Activated T-helper 1 cell treated with anti-CD3 and anti-CD28 coated beads, Interleukin-12 subunit alpha, Interleukin-12 subunit beta, Interleukin-2, Interleukin-4 antibody, amounts not matched to agents 30 ng/mL and 10 ng/mL and 1 ng/mL, durations not matched to agents 14 hours and 24 hours and 36 hours (primary cell): Measurements from ENCODE around the gene MYH10. TPM values are rescaled to one million over a fixed set of nuclear protein-coding genes. Genes with fewer than 3 reads are reported as not detected.

Experiments
- DNase-seq: peaks from one replicate; pipeline ENCODE4 v3.0.0; 2021; ENCODE audit warnings: low spot score
- H3K27ac Mint-ChIP-seq: one replicate; pipeline ENCODE4 v1.8.0; 2021; ENCODE audit warnings: mild to moderate bottlenecking, mixed read lengths
- H3K27me3 Mint-ChIP-seq: one replicate; pipeline ENCODE4 v1.8.0; 2022; ENCODE audit warnings: mild to moderate bottlenecking, moderate library complexity, mixed read lengths; ENCODE audit not compliant: insufficient read depth
- H3K36me3 Mint-ChIP-seq: one replicate; pipeline ENCODE4 v1.8.0; 2021; ENCODE audit warnings: low read depth, mixed read lengths
- H3K4me1 Mint-ChIP-seq: one replicate; pipeline ENCODE4 v1.8.0; 2021; ENCODE audit warnings: low read depth, mixed read lengths
- H3K4me3 Mint-ChIP-seq: one replicate; pipeline ENCODE4 v1.8.0; 2021; ENCODE audit warnings: mild to moderate bottlenecking, moderate library complexity, mixed read lengths
- H3K9me3 Mint-ChIP-seq: one replicate; pipeline ENCODE4 v1.8.0; 2021; ENCODE audit warnings: mixed read lengths
- intact Hi-C: fragments of 100-400 bp; cut with micrococcal nuclease; formaldehyde crosslinking; loops from one replicate; pipeline ENCODE4 v1.15.1; 2024
- total RNA-seq: library from RNA; stranded (reverse); gene quantifications from 2 replicates; pipeline ENCODE4 v1.2.3, GENCODE V29; 2022

MYH10 gene
- total RNA-seq: 13.2 and 15.3 TPM in 2 replicates

DNA sequence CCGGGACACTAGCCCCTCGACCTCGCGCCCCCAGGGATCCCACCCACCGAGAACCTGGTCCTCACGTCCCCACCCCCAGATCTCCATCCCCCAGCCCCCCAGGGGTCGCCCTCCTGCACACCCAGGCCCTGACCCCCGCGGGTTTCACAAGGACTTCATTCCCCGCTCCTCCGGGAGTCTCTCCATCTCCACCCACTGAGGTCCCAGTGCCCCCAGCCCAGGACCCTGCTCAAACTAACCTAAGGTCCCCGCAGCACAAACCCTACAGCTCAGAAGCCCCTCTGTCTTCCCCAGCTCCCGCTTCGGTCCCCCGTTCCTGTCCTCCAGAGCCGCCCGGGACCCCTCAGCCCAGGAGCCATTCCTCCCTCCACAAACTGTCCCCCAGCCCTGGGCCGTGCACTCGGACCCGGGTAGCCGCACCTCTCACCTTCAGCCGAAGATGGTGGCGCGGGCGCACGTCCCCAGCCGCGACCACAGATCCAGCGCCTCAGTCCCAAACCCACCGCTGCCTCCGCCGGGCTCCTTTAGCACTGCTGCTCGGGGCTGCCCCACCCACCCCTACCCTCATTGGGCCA is at the start of gene MYH10:
Gene MYH10 (minus strand): TSS at position 499 of the 575 bp plus-strand sequence. CDS start 7,479 bp downstream, outside the sequence.
- Mint-ChIP-seq H3K36me3 (no peaks in the 10 kb centered on the region), H3K27me3 (peaks cover 52% of the 10 kb centered on the region), H3K4me1 (peaks cover 18% of the 10 kb centered on the region), H3K9me3 (no peaks in the 10 kb centered on the region), H3K27ac (peak within 1 kb of the TSS; percentile 81), H3K4me3 (peak within 1 kb of the TSS; percentile 92)
- no peak for DNase-seq
- intact Hi-C loops: loop anchor here (1.0 to 2.0 kb wide), 3 partner anchors 195 to 390 kb away; partner anchors contain the start of genes NDEL1, NTN1 and RPL26

DNA sequence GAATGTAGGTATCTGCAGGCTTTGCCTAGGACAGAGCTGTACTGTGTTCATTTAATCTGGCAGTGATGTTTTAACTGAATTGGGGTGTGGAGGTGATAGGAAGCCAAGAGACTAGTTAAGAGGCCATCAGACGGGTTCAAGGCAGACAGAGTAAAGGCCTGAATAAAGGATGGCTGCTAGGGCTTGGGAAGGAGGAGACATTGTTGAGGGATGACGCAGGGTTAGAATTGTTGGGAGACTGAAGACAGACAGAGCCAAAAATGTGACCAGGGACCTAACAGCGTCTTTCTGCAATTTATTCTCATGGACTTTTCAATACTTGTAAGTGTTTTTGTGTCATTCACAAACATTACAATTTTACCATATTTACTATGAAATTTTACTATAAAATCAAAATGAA is 48.6 kb upstream of the MYH10 start:
- Mint-ChIP-seq H3K9me3 (no peaks in the 10 kb centered on the region), H3K4me1 (no peaks in the 10 kb centered on the region), H3K4me3 (no peak overlapping the region), H3K36me3 (no peaks in the 10 kb centered on the region), H3K27me3 (peaks cover 7% of the 10 kb centered on the region), H3K27ac (no peak overlapping the region)
- intact Hi-C loops: no loop called here
- no peak for DNase-seq

DNA sequence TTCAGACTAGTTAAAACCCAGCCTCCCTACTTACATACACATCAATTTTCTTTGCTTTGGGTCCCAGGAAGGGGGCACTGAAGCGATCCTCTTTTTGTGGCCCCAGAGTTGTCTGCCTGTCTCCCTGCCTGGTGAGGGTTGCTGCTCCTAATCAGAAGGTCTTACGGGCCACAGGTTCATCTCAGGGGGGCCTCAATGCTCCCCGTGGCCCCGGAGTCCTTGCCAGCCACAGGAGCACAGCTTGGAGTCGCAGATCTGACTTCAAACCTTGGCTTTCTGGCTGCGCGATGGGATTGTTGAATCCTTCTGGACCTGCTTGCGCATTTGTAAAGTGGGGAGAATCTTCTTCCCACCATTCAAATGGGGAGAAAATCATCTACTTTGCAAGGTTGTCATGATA is 44.8 kb upstream of the MYH10 start:
- no peak for DNase-seq
- no peak overlapping the region for H3K27ac Mint-ChIP-seq
- no peaks in the 10 kb centered on the region for H3K9me3 Mint-ChIP-seq
- no peaks in the 10 kb centered on the region for H3K4me1 Mint-ChIP-seq
- H3K27me3 Mint-ChIP-seq: peaks cover 7% of the 10 kb centered on the region
- intact Hi-C loops: no loop called here
- H3K4me3 Mint-ChIP-seq: no peak overlapping the region
- H3K36me3 Mint-ChIP-seq: no peaks in the 10 kb centered on the region

DNA sequence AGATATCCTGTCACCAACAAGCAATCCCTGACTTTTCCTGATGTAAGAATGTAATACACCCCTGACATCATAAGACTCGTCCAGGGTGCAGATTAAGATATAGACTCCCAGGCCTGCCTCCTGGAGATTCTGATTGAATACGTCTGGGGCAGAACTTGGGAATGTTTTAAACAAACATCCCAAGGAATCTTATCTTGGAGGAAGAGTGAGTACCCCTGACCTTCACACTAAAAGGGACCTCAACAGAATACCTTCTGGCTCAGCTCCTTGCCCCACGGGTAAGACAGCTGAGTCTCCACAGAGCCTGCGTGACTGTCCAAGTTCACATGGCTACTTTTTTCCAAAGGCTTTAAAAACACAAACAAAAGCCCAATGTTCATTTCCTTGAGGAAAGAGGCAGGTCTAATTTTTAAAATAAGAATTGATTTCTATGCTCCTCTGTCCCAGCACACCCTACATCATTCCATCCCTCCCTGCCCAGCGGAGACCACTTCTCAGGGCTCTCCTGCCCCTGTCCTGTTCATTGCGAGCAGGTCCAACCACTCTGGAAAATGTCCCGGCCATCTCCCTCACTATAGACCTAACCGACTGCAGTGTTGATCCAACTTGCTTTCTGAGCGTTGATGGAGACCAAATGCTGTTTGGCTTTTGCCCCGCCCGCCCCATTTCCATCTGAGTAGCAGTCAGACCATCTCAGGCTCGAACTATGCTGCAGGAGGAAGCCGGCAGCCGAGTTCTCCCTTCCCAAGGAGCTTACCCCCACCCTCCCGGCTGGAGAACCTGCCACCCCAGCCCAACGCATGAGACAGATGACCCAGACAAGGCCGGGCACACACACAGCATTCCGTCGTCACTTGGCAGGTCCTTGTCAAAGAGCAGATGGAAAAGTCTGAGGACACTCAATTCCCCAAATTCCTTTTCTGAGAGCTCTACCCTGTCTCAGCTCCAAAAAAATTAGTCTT is 44.1 kb upstream of the MYH10 start:
- no peak for DNase-seq
- Mint-ChIP-seq H3K27ac (no peak overlapping the region), H3K27me3 (peaks cover 7% of the 10 kb centered on the region), H3K36me3 (no peaks in the 10 kb centered on the region), H3K4me1 (no peaks in the 10 kb centered on the region), H3K4me3 (no peak overlapping the region), H3K9me3 (no peaks in the 10 kb centered on the region)
- intact Hi-C loops: no loop called here

DNA sequence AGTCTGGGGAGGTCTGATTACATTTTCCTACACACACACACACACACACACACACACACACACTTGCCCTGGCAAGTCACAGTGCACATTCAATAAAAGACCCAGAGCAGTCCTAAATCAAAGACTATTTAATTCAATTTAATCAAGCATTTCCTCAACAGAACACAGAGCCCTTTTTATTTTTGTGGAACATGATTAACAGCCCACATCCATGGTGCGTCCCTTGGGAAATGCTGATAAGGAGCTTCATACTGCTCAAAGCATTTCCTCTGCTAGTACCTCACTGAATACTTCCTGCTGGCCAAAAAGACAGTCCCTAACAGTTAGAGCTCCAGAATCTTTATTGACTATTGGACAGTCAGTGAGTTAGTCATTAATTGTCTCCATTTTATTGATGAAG is 43.1 kb upstream of the MYH10 start:
- H3K27ac Mint-ChIP-seq: no peak overlapping the region
- H3K4me3 Mint-ChIP-seq: no peak overlapping the region
- intact Hi-C loops: no loop called here
- peaks cover 2% of the 10 kb centered on the region for H3K27me3 Mint-ChIP-seq
- H3K4me1 Mint-ChIP-seq: no peaks in the 10 kb centered on the region
- no peaks in the 10 kb centered on the region for H3K36me3 Mint-ChIP-seq
- DNase-seq: no peak
- H3K9me3 Mint-ChIP-seq: no peaks in the 10 kb centered on the region

DNA sequence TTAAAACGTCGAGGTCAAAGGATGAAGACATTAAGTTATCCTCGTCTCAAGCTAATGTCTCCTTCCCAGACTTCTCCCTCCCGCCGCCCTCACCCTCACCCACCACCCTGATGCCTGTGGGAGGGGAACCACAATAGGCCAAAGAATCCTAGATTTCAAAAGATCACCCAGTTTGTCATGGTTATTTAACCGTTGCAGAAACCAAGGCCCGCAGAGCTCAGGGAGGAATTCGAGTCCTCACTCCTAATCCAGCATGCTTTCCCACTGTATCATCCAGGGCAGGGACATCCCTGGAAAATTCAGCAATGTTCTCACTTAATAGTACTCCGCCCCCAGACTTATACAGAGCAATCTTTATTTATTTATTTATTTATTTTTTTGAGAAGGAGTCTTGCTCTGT is 41.8 kb upstream of the MYH10 start:
- no peak for DNase-seq
- no peak overlapping the region for H3K4me3 Mint-ChIP-seq
- no peaks in the 10 kb centered on the region for H3K4me1 Mint-ChIP-seq
- H3K27me3 Mint-ChIP-seq: peaks cover 2% of the 10 kb centered on the region
- no peaks in the 10 kb centered on the region for H3K36me3 Mint-ChIP-seq
- intact Hi-C loops: no loop called here
- no peak overlapping the region for H3K27ac Mint-ChIP-seq
- H3K9me3 Mint-ChIP-seq: no peaks in the 10 kb centered on the region

DNA sequence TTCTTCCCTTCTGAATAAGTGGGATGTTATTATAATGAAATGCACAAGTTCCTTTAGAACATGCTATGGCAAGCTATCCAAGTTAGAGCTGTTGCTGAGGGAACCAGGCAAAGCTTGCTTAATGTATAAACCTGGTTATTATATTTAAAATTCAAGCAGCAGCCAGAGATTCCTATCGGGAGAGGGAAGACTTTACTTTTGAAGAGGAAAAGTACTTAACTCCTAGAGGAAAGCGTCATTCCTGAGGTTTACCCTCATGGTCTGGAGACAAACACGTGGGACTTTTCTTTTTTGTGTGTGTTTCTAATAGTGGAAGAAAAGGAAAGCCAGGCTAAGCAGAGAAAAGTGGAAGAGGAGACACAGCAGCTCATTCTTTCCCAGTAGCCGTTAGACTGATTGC is 39.9 kb upstream of the MYH10 start:
- H3K27ac Mint-ChIP-seq: no peak overlapping the region
- intact Hi-C loops: no loop called here
- H3K4me1 Mint-ChIP-seq: no peaks in the 10 kb centered on the region
- H3K36me3 Mint-ChIP-seq: no peaks in the 10 kb centered on the region
- peaks cover 4% of the 10 kb centered on the region for H3K27me3 Mint-ChIP-seq
- no peak for DNase-seq
- no peak overlapping the region for H3K4me3 Mint-ChIP-seq
- no peaks in the 10 kb centered on the region for H3K9me3 Mint-ChIP-seq

DNA sequence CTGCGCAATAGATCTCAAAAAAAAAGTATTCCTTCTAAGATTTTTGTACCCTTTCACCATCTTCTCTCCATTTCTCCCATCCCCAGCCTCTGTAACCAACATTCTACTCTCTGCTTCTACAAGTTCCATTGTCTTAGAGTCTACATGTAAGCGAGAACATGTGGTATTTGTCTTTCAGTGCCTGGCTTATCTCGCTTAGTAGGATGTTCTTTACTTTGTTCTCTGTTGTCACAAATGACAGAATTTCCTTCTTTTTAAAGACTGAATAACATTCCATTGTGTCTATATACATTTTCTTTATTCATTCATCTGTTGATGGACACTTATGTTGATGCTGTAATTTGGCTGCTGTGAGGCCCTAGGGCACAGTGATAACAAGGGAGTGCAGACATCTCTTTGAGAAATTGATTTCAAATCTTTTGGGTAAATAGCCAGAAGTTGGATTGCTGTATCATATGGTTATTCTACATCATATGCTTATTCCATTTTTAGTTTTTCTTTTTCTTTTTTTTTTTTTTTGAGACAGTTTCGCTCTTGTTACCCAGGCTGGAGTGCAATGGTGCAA is 37.7 kb upstream of the MYH10 start:
- peaks cover 2% of the 10 kb centered on the region for H3K27me3 Mint-ChIP-seq
- no peak for DNase-seq
- H3K4me3 Mint-ChIP-seq: no peak overlapping the region
- no peak overlapping the region for H3K27ac Mint-ChIP-seq
- no peaks in the 10 kb centered on the region for H3K9me3 Mint-ChIP-seq
- H3K4me1 Mint-ChIP-seq: no peaks in the 10 kb centered on the region
- intact Hi-C loops: no loop called here
- no peaks in the 10 kb centered on the region for H3K36me3 Mint-ChIP-seq

DNA sequence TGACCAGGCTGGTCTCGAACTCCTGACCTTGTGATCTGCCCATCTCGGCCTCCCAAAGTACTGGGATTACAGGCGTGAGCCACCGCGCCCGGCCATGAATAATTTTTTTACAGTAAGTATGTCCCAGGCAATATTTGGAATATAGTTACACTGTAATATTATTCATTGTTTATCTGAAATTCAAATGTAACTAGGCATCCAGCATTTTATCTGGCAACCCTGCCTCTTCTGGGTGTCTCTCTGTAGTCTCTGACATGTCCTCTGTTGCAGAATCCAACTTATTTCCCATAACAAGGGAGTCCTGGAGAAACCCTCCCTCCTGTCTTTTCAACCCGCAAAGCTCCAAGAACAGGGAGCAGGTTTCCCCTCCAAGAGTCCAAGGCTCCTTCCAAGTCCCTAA is 36.9 kb upstream of the MYH10 start:
- intact Hi-C loops: no loop called here
- Mint-ChIP-seq H3K4me3 (no peak overlapping the region), H3K27me3 (peaks cover 2% of the 10 kb centered on the region), H3K9me3 (no peaks in the 10 kb centered on the region), H3K27ac (no peak overlapping the region), H3K36me3 (no peaks in the 10 kb centered on the region), H3K4me1 (no peaks in the 10 kb centered on the region)
- no peak for DNase-seq

DNA sequence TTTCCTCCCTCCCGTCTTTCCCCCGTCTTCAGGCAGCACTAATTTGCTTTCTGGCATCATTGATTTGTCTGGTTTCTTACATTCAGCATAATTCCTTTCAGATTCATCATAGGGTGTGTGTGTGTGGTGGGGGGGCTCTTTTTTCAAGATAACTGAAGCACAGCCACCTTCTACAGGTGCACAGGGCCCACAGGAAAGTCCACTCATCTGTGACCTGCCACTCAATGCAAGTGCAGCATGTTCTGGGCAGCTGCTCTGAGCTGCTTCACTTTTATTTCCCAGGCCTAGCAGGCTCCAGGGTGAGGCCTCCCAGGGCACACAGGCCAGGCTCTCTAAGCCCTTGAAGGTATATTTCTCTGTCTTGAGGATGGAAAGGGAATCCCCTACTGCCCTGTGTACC is 35.2 kb upstream of the MYH10 start:
- H3K27me3 Mint-ChIP-seq: peaks cover 2% of the 10 kb centered on the region
- H3K9me3 Mint-ChIP-seq: no peaks in the 10 kb centered on the region
- no peak for DNase-seq
- no peaks in the 10 kb centered on the region for H3K4me1 Mint-ChIP-seq
- intact Hi-C loops: no loop called here
- no peak overlapping the region for H3K4me3 Mint-ChIP-seq
- no peak overlapping the region for H3K27ac Mint-ChIP-seq
- H3K36me3 Mint-ChIP-seq: no peaks in the 10 kb centered on the region

DNA sequence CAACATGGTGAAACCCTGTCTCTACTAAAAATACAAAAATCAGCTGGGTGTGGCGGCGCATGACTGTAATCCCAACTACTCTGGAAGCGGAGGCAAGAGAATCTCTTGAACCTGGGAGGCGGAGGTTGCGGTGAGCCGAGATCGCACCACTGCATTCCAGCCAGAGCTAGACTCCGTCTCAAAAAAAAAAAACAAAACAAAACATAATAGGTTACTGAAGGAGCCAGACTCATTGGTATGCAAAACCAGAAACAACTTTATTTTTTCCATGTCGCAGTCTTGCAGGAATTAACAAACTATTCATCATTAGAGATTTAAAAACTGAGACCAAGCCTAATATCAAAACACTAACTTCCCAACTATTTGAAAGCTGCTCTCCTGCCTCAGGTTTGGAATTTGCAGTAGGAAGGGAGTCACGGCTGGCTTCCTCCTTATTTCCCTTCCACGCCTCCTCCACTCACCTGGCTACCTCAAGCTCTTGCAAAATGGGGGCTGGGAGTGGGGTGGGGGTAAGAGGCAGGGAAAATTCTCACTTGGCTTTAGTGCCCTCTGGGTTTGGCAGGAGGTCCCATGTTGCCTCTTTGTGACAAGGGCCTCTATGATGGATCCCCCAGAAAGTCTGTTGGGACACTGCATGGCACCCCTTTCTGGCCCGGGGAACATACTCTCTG is 34.1 kb upstream of the MYH10 start:
- no peak overlapping the region for H3K4me3 Mint-ChIP-seq
- no peaks in the 10 kb centered on the region for H3K36me3 Mint-ChIP-seq
- H3K4me1 Mint-ChIP-seq: no peaks in the 10 kb centered on the region
- H3K9me3 Mint-ChIP-seq: no peaks in the 10 kb centered on the region
- peaks cover 2% of the 10 kb centered on the region for H3K27me3 Mint-ChIP-seq
- no peak overlapping the region for H3K27ac Mint-ChIP-seq
- intact Hi-C loops: no loop called here
- no peak for DNase-seq

DNA sequence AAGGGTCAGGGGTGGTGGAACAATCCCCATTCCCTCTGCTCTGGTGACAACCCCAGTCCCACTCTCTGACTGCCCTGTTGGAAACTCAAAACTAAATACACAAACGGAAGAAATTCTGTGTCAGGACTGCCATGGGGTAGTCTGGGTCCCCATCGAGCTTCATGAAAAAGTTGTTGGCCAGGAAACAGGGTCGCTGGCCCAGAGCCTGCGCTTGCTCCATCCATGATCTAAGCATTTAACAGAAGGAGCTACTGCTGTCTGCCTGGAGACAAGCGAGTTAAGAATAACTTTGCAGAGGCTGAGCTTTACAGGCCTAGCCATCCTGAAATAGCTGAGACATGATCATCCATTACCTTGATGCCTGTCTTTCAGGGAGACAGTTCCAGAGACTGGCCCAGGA is 32.4 kb upstream of the MYH10 start:
- Mint-ChIP-seq H3K27ac (no peak overlapping the region), H3K9me3 (no peaks in the 10 kb centered on the region), H3K36me3 (no peaks in the 10 kb centered on the region), H3K4me1 (no peaks in the 10 kb centered on the region), H3K27me3 (peaks cover 2% of the 10 kb centered on the region), H3K4me3 (no peak overlapping the region)
- intact Hi-C loops: no loop called here
- DNase-seq: no peak
